Fibroblast of mammary gland (primary cell): ENCODE measurements around the gene PEDS1.
"Not testable (repeated sequence)": the region's sequence is repeated elsewhere in the genome, so short reads cannot be mapped to it uniquely, and the experiment has no call there.

Experiments
- DNase-seq: peaks from one replicate; pipeline ENCODE4 v3.0.0-alpha.2; 2010; ENCODE audit warnings: low read depth
- H3K4me3 ChIP-seq: 2 replicates; pipeline ENCODE4 v1.5.1; 2011; ENCODE audit warnings: low read depth, mild to moderate bottlenecking, low read length, moderate library complexity; ENCODE audit not compliant: control insufficient read depth
- TF ChIP-seq, protein P1 (sequence below): conservative IDR thresholded peaks from 2 replicates; pipeline ENCODE4 v1.5.1; 2011; ENCODE audit warnings: low read depth, low read length, inconsistent platforms; ENCODE audit not compliant: control insufficient read depth, insufficient read depth

The PEDS1 gene

DNA sequence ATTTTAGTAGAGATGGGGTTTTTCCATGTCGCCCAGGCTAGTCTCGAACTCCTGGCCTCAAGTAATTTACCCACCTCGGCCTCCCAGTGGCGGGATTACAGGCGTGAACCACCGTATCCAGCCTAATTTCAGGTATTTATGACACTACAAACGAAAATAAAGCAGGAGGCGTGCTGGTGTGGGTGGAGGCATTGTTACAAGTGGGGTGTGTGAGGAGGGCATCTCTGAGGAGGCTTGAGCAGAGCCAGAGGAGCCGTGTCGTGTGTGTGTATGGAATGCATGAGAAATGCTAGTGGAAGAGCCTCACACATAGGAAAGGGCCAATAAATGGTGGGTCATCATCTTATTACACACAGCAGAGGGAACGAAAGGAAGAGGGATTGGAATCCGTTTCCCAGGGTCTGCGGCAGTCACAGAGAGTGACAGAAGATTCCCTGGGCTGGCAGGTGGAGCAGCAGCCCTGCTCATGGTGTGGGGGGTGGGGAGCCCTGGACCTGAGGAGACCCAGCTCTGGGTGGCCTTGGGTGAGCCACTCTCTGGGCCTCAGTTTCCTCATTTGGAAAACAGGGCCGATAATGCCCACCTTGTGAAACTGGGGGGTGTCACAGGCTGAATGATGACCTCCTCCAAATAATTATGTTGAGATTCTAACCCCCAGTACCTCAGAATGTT, 17.2 kb upstream of the PEDS1 start:
- no peak for DNase-seq
- TF ChIP-seq, protein P1, sequence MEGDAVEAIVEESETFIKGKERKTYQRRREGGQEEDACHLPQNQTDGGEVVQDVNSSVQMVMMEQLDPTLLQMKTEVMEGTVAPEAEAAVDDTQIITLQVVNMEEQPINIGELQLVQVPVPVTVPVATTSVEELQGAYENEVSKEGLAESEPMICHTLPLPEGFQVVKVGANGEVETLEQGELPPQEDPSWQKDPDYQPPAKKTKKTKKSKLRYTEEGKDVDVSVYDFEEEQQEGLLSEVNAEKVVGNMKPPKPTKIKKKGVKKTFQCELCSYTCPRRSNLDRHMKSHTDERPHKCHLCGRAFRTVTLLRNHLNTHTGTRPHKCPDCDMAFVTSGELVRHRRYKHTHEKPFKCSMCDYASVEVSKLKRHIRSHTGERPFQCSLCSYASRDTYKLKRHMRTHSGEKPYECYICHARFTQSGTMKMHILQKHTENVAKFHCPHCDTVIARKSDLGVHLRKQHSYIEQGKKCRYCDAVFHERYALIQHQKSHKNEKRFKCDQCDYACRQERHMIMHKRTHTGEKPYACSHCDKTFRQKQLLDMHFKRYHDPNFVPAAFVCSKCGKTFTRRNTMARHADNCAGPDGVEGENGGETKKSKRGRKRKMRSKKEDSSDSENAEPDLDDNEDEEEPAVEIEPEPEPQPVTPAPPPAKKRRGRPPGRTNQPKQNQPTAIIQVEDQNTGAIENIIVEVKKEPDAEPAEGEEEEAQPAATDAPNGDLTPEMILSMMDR, result no peak
- H3K4me3 ChIP-seq, result no peak overlapping the region

DNA sequence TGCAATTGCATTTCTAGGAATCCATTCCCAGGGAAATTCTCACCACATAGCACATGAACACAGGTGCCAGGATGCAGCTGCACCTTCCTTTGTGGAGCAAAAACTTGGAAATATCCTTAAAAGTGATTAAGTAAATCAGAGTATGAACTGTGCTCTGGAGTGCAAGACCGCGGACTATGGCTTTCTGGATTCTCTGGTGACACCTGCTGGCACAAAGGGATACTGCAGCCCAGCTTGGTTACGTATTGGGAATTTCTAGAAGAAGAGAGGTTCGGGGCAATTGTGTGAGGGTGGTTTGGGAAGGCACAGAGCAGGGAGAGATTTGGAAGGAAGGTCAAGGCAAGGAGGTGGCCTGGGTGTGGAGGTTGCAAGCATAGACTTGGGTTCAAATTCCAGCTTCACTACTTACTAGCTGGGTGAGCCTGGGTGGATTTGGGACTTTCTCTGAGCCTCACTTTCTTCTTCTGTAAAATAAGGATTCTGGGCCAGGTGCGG, 15.9 kb upstream of the PEDS1 start:
- H3K4me3 ChIP-seq, result no peak overlapping the region
- TF ChIP-seq, protein P1, result peak; percentile 99
- DNase-seq, result peak; percentile 83

DNA sequence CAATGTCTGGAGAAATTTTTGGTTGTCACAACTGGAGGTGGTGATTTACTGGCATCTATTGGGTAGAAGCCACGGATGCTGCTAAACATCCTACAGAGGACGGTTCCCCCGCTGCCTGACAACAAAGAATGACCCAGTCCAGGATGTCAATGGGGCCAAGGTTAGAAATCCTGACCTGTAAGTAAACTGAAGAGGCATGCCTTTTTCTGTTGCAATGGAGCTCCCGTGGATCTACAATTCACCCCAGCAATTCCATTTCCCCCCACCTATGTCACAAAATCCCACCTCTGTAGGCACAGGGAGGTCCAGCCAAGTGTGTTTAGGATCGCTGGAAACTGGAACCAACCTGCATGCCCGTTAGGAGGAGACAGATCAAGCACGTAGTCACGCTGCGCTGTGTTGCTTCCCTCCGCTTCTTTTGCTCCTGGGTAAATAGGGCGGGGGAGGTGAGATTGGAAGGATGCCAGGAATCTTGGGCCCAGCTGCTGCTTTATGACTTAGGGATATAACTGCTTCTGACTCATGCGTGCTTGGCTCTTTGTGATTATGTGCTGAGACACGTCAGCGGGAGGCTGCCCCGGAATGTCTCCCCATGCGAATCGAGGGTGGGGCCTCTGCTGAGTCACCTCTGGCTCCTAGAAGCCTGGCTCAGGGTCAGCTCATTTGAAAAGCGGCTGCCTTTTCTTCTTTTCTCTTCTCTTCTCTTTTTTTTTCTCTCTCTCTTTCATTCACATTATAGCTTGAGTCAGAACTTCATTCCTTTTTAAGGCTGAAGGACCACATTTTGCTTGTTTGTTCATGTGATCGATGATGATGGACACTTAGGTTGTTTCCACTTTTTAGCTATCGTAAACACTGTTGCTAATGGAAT, 12.4 kb upstream of the PEDS1 start:
- DNase-seq, result peak; percentile 100
- TF ChIP-seq, protein P1, result no peak
- peak overlapping the region; percentile 45 for H3K4me3 ChIP-seq

DNA sequence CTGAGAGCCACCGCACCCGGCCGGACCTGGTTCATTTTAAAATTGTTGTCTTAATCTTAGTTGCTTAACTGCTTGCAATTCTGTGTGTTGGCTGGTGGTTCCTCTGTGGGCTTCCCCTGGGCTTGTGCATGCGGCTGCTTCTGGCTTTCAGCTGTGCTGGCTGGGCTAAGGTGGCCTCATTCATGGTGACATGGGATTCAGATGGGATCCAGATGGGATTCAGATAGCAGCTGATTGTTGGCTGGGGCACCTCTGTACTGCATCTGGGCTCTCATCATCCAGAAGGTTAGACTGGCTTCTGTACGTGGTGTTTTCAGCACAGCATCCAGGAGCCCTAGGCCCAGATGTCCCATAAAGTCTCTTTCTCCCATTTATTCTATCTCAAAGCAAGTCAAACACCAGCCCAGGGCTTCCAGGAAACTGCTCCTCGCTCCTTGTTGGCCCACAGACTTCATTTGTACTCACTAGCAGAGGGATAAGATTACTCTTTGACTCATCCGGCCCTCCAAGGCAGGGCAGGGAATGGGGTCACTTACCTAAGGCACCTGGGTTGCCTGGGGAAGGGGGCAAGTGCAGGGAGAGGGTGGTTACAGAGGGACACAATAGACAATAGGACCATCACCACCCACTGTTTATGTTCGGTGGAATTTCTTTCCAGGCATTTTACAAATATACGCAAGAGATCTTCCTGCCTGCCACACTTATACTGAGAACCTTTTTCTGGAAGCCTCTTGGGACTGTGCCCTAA, 10.2 kb upstream of the PEDS1 start:
- no peak overlapping the region for H3K4me3 ChIP-seq
- DNase-seq, result peak; percentile 72
- TF ChIP-seq, protein P1, result no peak

DNA sequence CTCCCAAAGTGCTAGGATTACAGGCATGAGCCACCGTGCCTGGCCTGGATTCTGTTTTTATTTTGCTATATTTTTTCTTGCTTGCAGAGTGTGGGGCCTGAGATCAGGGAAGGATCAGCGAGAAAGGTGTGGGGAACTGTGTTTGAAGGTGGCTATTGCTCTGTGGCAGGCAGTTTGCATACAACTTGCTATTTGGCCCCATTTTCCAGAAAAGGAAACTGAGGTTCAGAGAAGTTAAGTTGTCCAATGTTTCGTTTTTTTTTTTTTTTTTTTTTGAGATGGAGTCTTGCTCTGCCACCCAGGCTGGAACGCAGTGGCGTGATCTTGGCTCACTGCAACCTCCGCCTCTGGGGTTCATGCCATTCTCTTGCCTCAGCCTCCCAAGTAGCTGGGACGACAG, 8.0 kb upstream of the PEDS1 start:
- not testable (repeated sequence) for H3K4me3 ChIP-seq, DNase-seq

DNA sequence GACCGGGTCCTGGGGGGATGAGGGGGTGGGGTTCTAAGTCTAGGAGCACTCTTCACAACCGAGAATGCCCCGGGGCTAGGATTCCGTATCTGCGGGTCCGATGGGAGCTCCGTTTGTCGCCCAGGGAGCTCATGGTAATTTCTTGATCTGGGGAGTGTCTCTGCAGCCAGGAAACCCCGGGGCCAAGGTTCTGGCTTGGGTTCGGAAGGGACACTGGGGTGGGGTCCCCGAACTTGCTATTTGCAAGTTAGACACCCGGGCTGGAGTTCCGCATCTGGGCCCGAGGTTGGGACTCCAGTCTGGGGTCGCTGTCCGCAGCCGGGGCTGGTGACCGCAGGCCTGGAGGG, 397 bp downstream of the PEDS1 start:
- DNase-seq, result no peak
- H3K4me3 ChIP-seq, result peak overlapping the region; percentile 92
- TF ChIP-seq, protein P1, result no peak
